Measurements from ENCODE around the gene ATP6V1C2. TPM values are rescaled to one million over a fixed set of nuclear protein-coding genes. Genes with fewer than 3 reads are reported as not detected.

ATP6V1C2 gene
- total RNA-seq, 2 donors from 2014 or later, result 0.12 to 0.44 TPM

- TF ChIP-seq CTCF (IDR thresholded peaks at IDR 0.05), result no peak
- Histone ChIP-seq H3K4me1 (peaks cover 0 to 10% of the 10 kb centered on the region in 2 donors), H3K27me3 (no peaks in the 10 kb centered on the region), H3K27ac (no peak overlapping the region), H3K9me3 (no peaks in the 10 kb centered on the region), H3K36me3 (no peaks in the 10 kb centered on the region), H3K4me3 (no peak overlapping the region)
- no peak for DNase-seq (ENCODE audit: low spot score)
Observed at GRCh38 chr2:10764096-10764785, 42.8 kb downstream of the ATP6V1C2 start.

GRCh38 chr2:10764896-10765295 is 43.5 kb downstream of the ATP6V1C2 start:
- no peak for DNase-seq (ENCODE audit: low spot score)
- no peak overlapping the region for H3K4me3 ChIP-seq
- no peak for TF ChIP-seq CTCF (IDR thresholded peaks at IDR 0.05)
- no peak overlapping the region for H3K27ac ChIP-seq
- no peaks in the 10 kb centered on the region for H3K9me3 ChIP-seq
- peaks cover 0 to 10% of the 10 kb centered on the region in 2 donors for H3K4me1 ChIP-seq
- no peaks in the 10 kb centered on the region for H3K27me3 ChIP-seq
- no peaks in the 10 kb centered on the region for H3K36me3 ChIP-seq

GRCh38 chr2:10765461-10765860 is 44.0 kb downstream of the ATP6V1C2 start:
- H3K27me3 ChIP-seq, result no peaks in the 10 kb centered on the region
- H3K4me1 ChIP-seq, result peaks cover 0 to 10% of the 10 kb centered on the region in 2 donors
- no peak for TF ChIP-seq CTCF (IDR thresholded peaks at IDR 0.05)
- H3K27ac ChIP-seq, result no peak overlapping the region
- H3K36me3 ChIP-seq, result no peaks in the 10 kb centered on the region
- no peak for DNase-seq (ENCODE audit: low spot score)
- no peak overlapping the region for H3K4me3 ChIP-seq
- H3K9me3 ChIP-seq, result no peaks in the 10 kb centered on the region

GRCh38 chr2:10765914-10766313 is 44.5 kb downstream of the ATP6V1C2 start:
- no peaks in the 10 kb centered on the region for H3K36me3 ChIP-seq
- H3K4me1 ChIP-seq, result peaks cover 0 to 10% of the 10 kb centered on the region in 2 donors
- H3K27me3 ChIP-seq, result no peaks in the 10 kb centered on the region
- H3K4me3 ChIP-seq, result no peak overlapping the region
- no peaks in the 10 kb centered on the region for H3K9me3 ChIP-seq
- TF ChIP-seq CTCF (IDR thresholded peaks at IDR 0.05), result no peak
- no peak for DNase-seq (ENCODE audit: low spot score)
- H3K27ac ChIP-seq, result no peak overlapping the region

- Histone ChIP-seq H3K4me1 (peaks cover 0 to 2% of the 10 kb centered on the region in 2 donors), H3K9me3 (no peaks in the 10 kb centered on the region), H3K27ac (no peak overlapping the region), H3K4me3 (no peak overlapping the region), H3K27me3 (no peaks in the 10 kb centered on the region), H3K36me3 (no peaks in the 10 kb centered on the region)
- TF ChIP-seq CTCF (IDR thresholded peaks at IDR 0.05), result no peak
- no peak for DNase-seq (ENCODE audit: low spot score)
Observed at GRCh38 chr2:10768063-10768507, 46.7 kb downstream of the ATP6V1C2 start.
